NOMO-1 treated with dmso at 0.1 percent for 144 hours (cell line): ENCODE results near the gene NR2C2.
A peak's percentile ranks its signal among the peaks of the same experiment; 100 is the strongest.

Source experiments
- DNase-seq: peaks from one replicate; lab custom pipeline; 2025; ENCODE audit not compliant: unreplicated experiment; lab: John Stamatoyannopoulos, UW

The NR2C2 gene

GRCh38 chr3:14921034-14921616, 26.3 kb upstream of the NR2C2 start:
- peak; percentile 44 for DNase-seq

- DNase-seq, result no peak
Measured at GRCh38 chr3:14921811-14922705, 25.3 kb upstream of the NR2C2 start.

- DNase-seq, result no peak
Measured at GRCh38 chr3:14922863-14923262, 24.5 kb upstream of the NR2C2 start.

GRCh38 chr3:14923476-14923875, 23.9 kb upstream of the NR2C2 start:
- DNase-seq, result no peak

- peak; percentile 43 for DNase-seq
Measured at GRCh38 chr3:14925729-14926591, 21.4 kb upstream of the NR2C2 start.

GRCh38 chr3:14926592-14926991, 20.8 kb upstream of the NR2C2 start:
- DNase-seq, result no peak

- no peak for DNase-seq
Measured at GRCh38 chr3:14927308-14927707, 20.1 kb upstream of the NR2C2 start.

- no peak for DNase-seq
Measured at GRCh38 chr3:14929310-14930074, 17.9 kb upstream of the NR2C2 start.

- no peak for DNase-seq
Measured at GRCh38 chr3:14933820-14934425, 13.5 kb upstream of the NR2C2 start.

GRCh38 chr3:14935592-14936345, 11.6 kb upstream of the NR2C2 start:
- DNase-seq, result no peak

GRCh38 chr3:14938954-14939353, 8.4 kb upstream of the NR2C2 start:
- no peak for DNase-seq

GRCh38 chr3:14941871-14942270, 5.5 kb upstream of the NR2C2 start:
- DNase-seq, result no peak

- no peak for DNase-seq
Measured at GRCh38 chr3:14943042-14943441, 4.3 kb upstream of the NR2C2 start.

GRCh38 chr3:14946236-14946635, 1.1 kb upstream of the NR2C2 start:
- DNase-seq, result no peak

- DNase-seq, result no peak
Measured at GRCh38 chr3:14946739-14947099, 664 bp upstream of the NR2C2 start.

- DNase-seq, result peak; percentile 90
Measured at GRCh38 chr3:14947886-14948608, 664 bp downstream of the NR2C2 start.

GRCh38 chr3:14948609-14949038, 1.2 kb downstream of the NR2C2 start:
- peak; percentile 3 for DNase-seq

- DNase-seq, result no peak
Measured at GRCh38 chr3:14949126-14949525, 1.7 kb downstream of the NR2C2 start.

- DNase-seq, result no peak
Measured at GRCh38 chr3:14950274-14950673, 2.9 kb downstream of the NR2C2 start.
